Measurements from ENCODE around the gene HBS1L. TPM values are rescaled to one million over a fixed set of nuclear protein-coding genes. Genes with fewer than 3 reads are reported as not detected.

HBS1L gene
- total RNA-seq, 5 donors from 2014 or later (not counting 1 experiment from before 2014, with no cell fraction given): 51.4 to 112 (median 69.7) TPM

DNA sequence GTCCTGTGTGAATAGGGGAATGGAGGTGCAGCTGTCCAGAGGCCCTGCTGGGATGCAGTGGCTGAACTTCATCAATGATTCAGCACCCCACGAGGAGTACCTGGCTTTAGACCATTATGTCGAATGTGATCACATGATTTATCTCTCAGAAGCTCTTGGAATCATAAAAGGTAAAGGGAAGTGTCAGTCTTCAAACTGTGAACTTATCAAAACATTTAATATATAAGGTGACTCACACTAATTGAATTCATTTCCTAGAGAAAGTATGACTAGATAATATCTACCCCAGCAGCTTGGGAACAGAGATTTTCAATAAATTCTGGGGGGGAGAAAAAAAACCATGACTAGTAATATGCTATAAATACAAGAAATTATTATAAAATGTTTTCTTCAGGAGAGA lies 134.2 kb downstream of the HBS1L start:
- ATAC-seq (replicated peaks in 1 of 4) (no peak), DNase-seq (no peak)
- H3K4me3 ChIP-seq (ENCODE audit: control insufficient read depth in 1 of 2, extremely low read depth in 1 of 2, low read length in 1 of 2): no peak overlapping the region
- no peak overlapping the region for H3K27ac Mint-ChIP-seq
- H3K4me1 Mint-ChIP-seq: no peaks in the 10 kb centered on the region
- no peaks in the 10 kb centered on the region for H3K27me3 Mint-ChIP-seq
- no peaks in the 10 kb centered on the region for H3K9me3 Mint-ChIP-seq
- H3K9me3 ChIP-seq: no peaks in the 10 kb centered on the region
- WGBS (ENCODE audit: insufficient coverage): no CpG with 5 or more reads among the region's 2 CpGs
- H3K27me3 ChIP-seq (replicated peaks in 1 of 2; ENCODE audit: control insufficient read depth in 2 of 2, extremely low read depth in 1 of 2, insufficient read depth in 2 of 2, low read length in 1 of 2): no peaks in the 10 kb centered on the region
- no peaks in the 10 kb centered on the region for H3K4me1 ChIP-seq (ENCODE audit: control insufficient read depth in 1 of 2, extremely low read depth in 1 of 2, insufficient read depth in 2 of 2, low read length in 2 of 2)
- H3K27ac ChIP-seq (ENCODE audit: low read length): no peak overlapping the region
- CTCF ChIA-PET: interaction anchor here in 1 of 2 donors (2.5 kb wide), 1 partner anchor 20 kb away, joined by 13 read pairs; no protein-coding TSS in a partner anchor
- POLR2A ChIA-PET: interaction anchor here in 1 of 2 donors (0.7 kb wide), 1 partner anchor 739 kb away, joined by 3 read pairs; no protein-coding TSS in a partner anchor
- no peak overlapping the region for H3K4me3 Mint-ChIP-seq
- no peaks in the 10 kb centered on the region for H3K36me3 ChIP-seq (ENCODE audit: control insufficient read depth in 2 of 2, extremely low read depth in 1 of 2, insufficient read depth in 1 of 2, low read length in 1 of 2)
- peaks cover 23% of the 10 kb centered on the region for H3K36me3 Mint-ChIP-seq

DNA sequence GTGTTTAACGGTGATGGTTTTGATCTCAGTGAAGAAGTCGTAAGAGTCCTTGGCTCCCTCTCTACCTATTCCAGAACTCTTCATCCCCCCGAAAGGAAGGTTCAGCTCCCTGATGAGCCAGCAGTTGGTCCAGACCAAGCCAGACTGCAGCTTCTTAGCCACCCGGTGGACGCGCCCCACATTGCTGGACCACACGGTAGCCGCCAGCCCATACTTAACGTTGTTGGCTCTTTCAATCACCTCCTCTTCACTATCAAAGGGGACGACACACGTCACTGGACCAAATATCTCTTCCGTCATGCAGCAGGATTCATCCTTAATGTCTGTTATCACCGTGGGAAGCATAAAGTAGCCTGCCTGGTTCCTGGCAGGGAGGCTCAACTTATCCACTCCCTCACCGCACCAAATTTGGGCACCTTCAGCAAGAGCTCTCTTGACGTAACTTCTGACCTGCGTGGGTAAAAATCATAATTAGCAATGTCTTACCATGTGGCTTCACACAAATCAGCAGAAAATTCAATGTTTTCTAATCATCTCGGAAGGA lies 136.1 kb downstream of the HBS1L start:
- ATAC-seq (replicated peaks in 1 of 4) (no peak), DNase-seq (no peak)
- 93% methylated on average over 14 of the region's 17 CpGs for WGBS (ENCODE audit: insufficient coverage)
- CTCF ChIA-PET: interaction anchor here (1.2 to 2.5 kb wide), 2 partner anchors 22 to 23 kb away, joined by 4 to 13 read pairs; no protein-coding TSS in a partner anchor
- Mint-ChIP-seq H3K4me3 (no peak overlapping the region), H3K36me3 (peaks cover 23% of the 10 kb centered on the region), H3K9me3 (no peaks in the 10 kb centered on the region), H3K27me3 (no peaks in the 10 kb centered on the region), H3K4me1 (no peaks in the 10 kb centered on the region), H3K27ac (no peak overlapping the region)
- Histone ChIP-seq H3K27me3 (replicated peaks in 1 of 2; ENCODE audit: control insufficient read depth in 2 of 2, extremely low read depth in 1 of 2, insufficient read depth in 2 of 2, low read length in 1 of 2) (no peaks in the 10 kb centered on the region), H3K27ac (ENCODE audit: low read length) (no peak overlapping the region), H3K4me1 (ENCODE audit: control insufficient read depth in 1 of 2, extremely low read depth in 1 of 2, insufficient read depth in 2 of 2, low read length in 2 of 2) (no peaks in the 10 kb centered on the region), H3K9me3 (no peaks in the 10 kb centered on the region), H3K4me3 (ENCODE audit: control insufficient read depth in 1 of 2, extremely low read depth in 1 of 2, low read length in 1 of 2) (no peak overlapping the region), H3K36me3 (ENCODE audit: control insufficient read depth in 2 of 2, extremely low read depth in 1 of 2, insufficient read depth in 1 of 2, low read length in 1 of 2) (no peaks in the 10 kb centered on the region)
- POLR2A ChIA-PET: no interaction called here

DNA sequence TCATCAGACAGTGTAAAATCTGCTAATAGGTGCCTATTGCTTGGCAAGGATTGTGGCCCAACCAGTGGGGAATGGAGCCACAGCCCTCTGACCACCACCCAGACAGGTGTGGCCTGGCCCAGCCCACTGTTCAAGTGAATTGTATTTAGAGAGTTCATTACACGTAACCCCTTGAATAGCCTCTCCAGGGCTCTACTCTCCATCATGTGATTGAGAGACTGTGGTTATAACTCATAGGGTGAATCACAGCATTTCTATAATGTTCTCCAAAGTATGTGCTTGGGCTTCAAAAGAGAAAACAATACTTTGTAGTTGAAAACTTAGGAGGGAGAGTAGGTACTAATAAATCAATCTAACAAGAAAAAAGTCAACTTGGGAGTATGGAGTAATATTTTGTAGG lies 143.1 kb downstream of the HBS1L start:
- no CpG with 5 or more reads among the region's 1 CpG for WGBS (ENCODE audit: insufficient coverage)
- ATAC-seq (replicated peaks in 1 of 4): no peak
- no peak overlapping the region for H3K27ac Mint-ChIP-seq

DNA sequence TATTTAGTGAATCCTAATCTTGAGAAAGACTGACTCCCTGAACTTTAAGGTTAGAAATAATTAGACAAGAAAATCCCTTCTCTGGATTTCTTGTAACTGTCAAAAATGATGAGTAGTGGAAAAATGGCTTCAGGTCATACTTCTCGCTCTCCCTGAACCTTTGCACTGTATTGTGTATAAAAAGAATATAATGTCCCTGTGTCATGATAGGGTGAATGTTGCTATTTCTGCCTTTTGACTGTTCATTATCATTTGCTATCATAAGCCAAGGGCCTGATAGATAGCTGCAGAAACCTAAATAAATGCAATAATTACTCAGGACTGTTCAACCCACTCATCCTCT lies 144.1 kb downstream of the HBS1L start:
- ChIA-PET CTCF (no interaction called here), POLR2A (no interaction called here)
- H3K27ac Mint-ChIP-seq: no peak overlapping the region
- ATAC-seq (replicated peaks in 1 of 4) (no peak), DNase-seq (no peak)
- H3K9me3 Mint-ChIP-seq: no peaks in the 10 kb centered on the region
- Histone ChIP-seq H3K27ac (ENCODE audit: low read length) (no peak overlapping the region), H3K27me3 (replicated peaks in 1 of 2; ENCODE audit: control insufficient read depth in 2 of 2, extremely low read depth in 1 of 2, insufficient read depth in 2 of 2, low read length in 1 of 2) (peaks cover 0 to 9% of the 10 kb centered on the region in 2 experiments), H3K9me3 (no peaks in the 10 kb centered on the region), H3K4me3 (ENCODE audit: control insufficient read depth in 1 of 2, extremely low read depth in 1 of 2, low read length in 1 of 2) (no peak overlapping the region), H3K4me1 (ENCODE audit: control insufficient read depth in 1 of 2, extremely low read depth in 1 of 2, insufficient read depth in 2 of 2, low read length in 2 of 2) (no peaks in the 10 kb centered on the region), H3K36me3 (ENCODE audit: control insufficient read depth in 2 of 2, extremely low read depth in 1 of 2, insufficient read depth in 1 of 2, low read length in 1 of 2) (no peaks in the 10 kb centered on the region)
- no peak overlapping the region for H3K4me3 Mint-ChIP-seq
- WGBS (ENCODE audit: insufficient coverage): no CpG with 5 or more reads among the region's 1 CpG
- no peaks in the 10 kb centered on the region for H3K36me3 Mint-ChIP-seq
- no peaks in the 10 kb centered on the region for H3K4me1 Mint-ChIP-seq
- H3K27me3 Mint-ChIP-seq: no peaks in the 10 kb centered on the region

More for the DNA sequence above, 143.1 kb downstream of the HBS1L start:
- H3K4me1 ChIP-seq (ENCODE audit: control insufficient read depth in 1 of 2, extremely low read depth in 1 of 2, insufficient read depth in 2 of 2, low read length in 2 of 2): no peaks in the 10 kb centered on the region
- peaks cover 0 to 9% of the 10 kb centered on the region in 2 experiments for H3K27me3 ChIP-seq (replicated peaks in 1 of 2; ENCODE audit: control insufficient read depth in 2 of 2, extremely low read depth in 1 of 2, insufficient read depth in 2 of 2, low read length in 1 of 2)
- peaks cover 5% of the 10 kb centered on the region for H3K36me3 Mint-ChIP-seq
- H3K4me1 Mint-ChIP-seq: no peaks in the 10 kb centered on the region
- H3K4me3 Mint-ChIP-seq: no peak overlapping the region
- H3K36me3 ChIP-seq (ENCODE audit: control insufficient read depth in 2 of 2, extremely low read depth in 1 of 2, insufficient read depth in 1 of 2, low read length in 1 of 2): no peaks in the 10 kb centered on the region
- H3K9me3 ChIP-seq: no peaks in the 10 kb centered on the region
- no peak overlapping the region for H3K4me3 ChIP-seq (ENCODE audit: control insufficient read depth in 1 of 2, extremely low read depth in 1 of 2, low read length in 1 of 2)
- CTCF ChIA-PET: no interaction called here
- no peaks in the 10 kb centered on the region for H3K27me3 Mint-ChIP-seq
- POLR2A ChIA-PET: no interaction called here
- no peak overlapping the region for H3K27ac ChIP-seq (ENCODE audit: low read length)
- no peak for DNase-seq
- no peaks in the 10 kb centered on the region for H3K9me3 Mint-ChIP-seq

Other genes with a start within 250 kb of the HBS1L start
- gene ALDH8A1, start 104.7 kb downstream of the HBS1L start, total RNA-seq: 1 to 10 TPM; 1.8 to 3.6 (median 2.1) TPM
- 10 to 100 TPM in 4 of 5 donors, 1 to 10 TPM in 1; 4.4 to 23.9 (median 17.1) TPM for gene MYB, start 126.5 kb upstream of the HBS1L start, total RNA-seq

Measured in T-cell (primary cell).